GM23248 (cell line): ENCODE measurements around the gene CPTP. TPM values are rescaled to one million over a fixed set of nuclear protein-coding genes. Genes with fewer than 3 reads are reported as not detected.
A peak's percentile ranks its signal among the peaks of the same experiment; 100 is the strongest.
"Not testable (repeated sequence)": the region's sequence is repeated elsewhere in the genome, so short reads cannot be mapped to it uniquely, and the experiment has no call there.

Experiments
- DNase-seq: peaks from one replicate; pipeline ENCODE4 v3.0.0-alpha.2; 2015
- H2AFZ ChIP-seq: fragments of 200-600 bp; sonication (generic); 2 replicates; pipeline ENCODE4 v1.6.1; 2016; ENCODE audit warnings: antibody characterized with exemption
- H3F3A ChIP-seq: fragments of 200-600 bp; sonication (generic); 2 replicates; pipeline ENCODE4 v1.6.1; 2016; ENCODE audit warnings: mild to moderate bottlenecking, antibody characterized with exemption, mixed run types; ENCODE audit not compliant: insufficient read depth
- H3K27ac ChIP-seq: fragments of 200-600 bp; sonication (generic); 2 replicates; pipeline ENCODE4 v1.5.1; 2016; ENCODE audit warnings: mild to moderate bottlenecking
- H3K27me3 ChIP-seq: fragments of 200-600 bp; sonication (generic); replicated peaks from 2 replicates; pipeline ENCODE4 v1.6.1; 2016; ENCODE audit warnings: mild to moderate bottlenecking; ENCODE audit not compliant: insufficient read depth
- H3K36me3 ChIP-seq: fragments of 200-600 bp; sonication (generic); 2 replicates; pipeline ENCODE4 v1.6.1; 2016; ENCODE audit warnings: low read depth, mild to moderate bottlenecking
- H3K4me1 ChIP-seq: fragments of 200-600 bp; sonication (generic); 2 replicates; pipeline ENCODE4 v1.6.1; 2016; ENCODE audit warnings: mild to moderate bottlenecking; ENCODE audit not compliant: insufficient read depth
- H3K4me2 ChIP-seq: fragments of 200-600 bp; sonication (generic); one replicate; pipeline ENCODE4 v1.6.1; 2016; ENCODE audit warnings: mild to moderate bottlenecking; ENCODE audit not compliant: unreplicated experiment
- H3K4me3 ChIP-seq: fragments of 200-600 bp; sonication (generic); 2 replicates; pipeline ENCODE4 v1.5.1; 2016; ENCODE audit warnings: mild to moderate bottlenecking
- H3K79me2 ChIP-seq: fragments of 200-600 bp; sonication (generic); 2 replicates; pipeline ENCODE4 v1.6.1; 2016; ENCODE audit warnings: mild to moderate bottlenecking; ENCODE audit not compliant: insufficient read depth
- H3K9ac ChIP-seq: fragments of 200-600 bp; sonication (generic); 2 replicates; pipeline ENCODE4 v1.6.1; 2016; ENCODE audit warnings: mild to moderate bottlenecking
- H3K9me2 ChIP-seq: fragments of 200-600 bp; sonication (generic); 2 replicates; pipeline ENCODE4 v1.6.1; 2016; ENCODE audit warnings: mixed run types, mild to moderate bottlenecking, moderate library complexity; ENCODE audit not compliant: insufficient read depth
- H3K9me3 ChIP-seq: fragments of 200-600 bp; sonication (generic); one replicate; pipeline ENCODE4 v1.6.1; 2017; ENCODE audit warnings: low read depth
- H4K20me1 ChIP-seq: fragments of 200-600 bp; sonication (generic); 2 replicates; pipeline ENCODE4 v1.6.0; 2016; ENCODE audit not compliant: insufficient read depth
- EZH2 ChIP-seq: fragments of 200-600 bp; sonication (generic); IDR thresholded peaks from 2 replicates; pipeline ENCODE4 v1.6.1; 2018; ENCODE audit warnings: antibody characterized with exemption, mild to moderate bottlenecking; ENCODE audit not compliant: insufficient read depth, poor library complexity, severe bottlenecking
- EZH2phosphoT487 ChIP-seq: fragments of 200-600 bp; sonication (generic); IDR thresholded peaks from 2 replicates; pipeline ENCODE4 v1.6.1; 2018; ENCODE audit warnings: antibody characterized with exemption, moderate library complexity, mild to moderate bottlenecking, low read depth; ENCODE audit not compliant: insufficient read depth
- WGBS, 2 experiments: methylation state at CpG; one replicate each; pipeline ENCODE4 v1.1.6; 2015 to 2017; ENCODE audit warnings: low lambda C conversion rate in 2 of 2, low coverage in 1 of 2; ENCODE audit errors: missing lambda C conversion rate in 2 of 2; 5-methylcytosine and 5-hydroxymethylcytosine counted together
- in situ Hi-C: fragments of 300-500 bp; cut with MboI; formaldehyde crosslinking; loops from 2 replicates; pipeline ENCODE4 v1.15.0; 2020
- polyA plus RNA-seq: library from polyadenylated mRNA; unstranded; fragments of >200 nt; fragmentation: Nextera tagmentation; extraction: Ambion mirVana; gene quantifications from 2 replicates; pipeline ENCODE4 v1.2.1, GENCODE V29; 2016
- total RNA-seq: library from RNA; depleted of rRNA; stranded (reverse); fragments of >200 nt; shearing (Covaris generic); gene quantifications from 2 replicates; pipeline ENCODE4 v1.2.3, GENCODE V29; 2014

Gene CPTP
- total and polyA plus RNA-seq, 2 experiments from 2014 or later = 28.0 to 30.5 TPM

GRCh38 chr1:1314678-1315335, 9.8 kb upstream of the CPTP start:
- Histone ChIP-seq H2AFZ (no peak overlapping the region), H3F3A (peaks cover 27% of the 10 kb centered on the region), H4K20me1 (no peaks in the 10 kb centered on the region), H3K9ac (no peak overlapping the region), H3K4me2 (no peak overlapping the region), H3K9me2 (no peaks in the 10 kb centered on the region), H3K27me3 (no peaks in the 10 kb centered on the region), H3K4me1 (peaks cover 12% of the 10 kb centered on the region), H3K4me3 (no peak overlapping the region), H3K36me3 (peaks cover 20% of the 10 kb centered on the region; the same call in 1 of the 2 replicates), H3K27ac (no peak overlapping the region), H3K79me2 (peaks cover 66% of the 10 kb centered on the region), H3K9me3 (no peaks in the 10 kb centered on the region)
- in situ Hi-C loops = no loop called here
- WGBS, 2 experiments = 93 to 94% methylated on average over 21 to 23 of the region's 23 CpGs
- TF ChIP-seq EZH2 (no peak), EZH2phosphoT487 (no peak)
- no peak for DNase-seq

GRCh38 chr1:1315435-1315954, 9.1 kb upstream of the CPTP start:
- H3K4me1 ChIP-seq = peaks cover 12% of the 10 kb centered on the region
- H3K9ac ChIP-seq = no peak overlapping the region
- peaks cover 66% of the 10 kb centered on the region for H3K79me2 ChIP-seq
- no peak overlapping the region for H3K4me3 ChIP-seq
- H4K20me1 ChIP-seq = no peaks in the 10 kb centered on the region
- H3K9me2 ChIP-seq = no peaks in the 10 kb centered on the region
- peaks cover 16% of the 10 kb centered on the region; the same call in 1 of the 2 replicates for H3K36me3 ChIP-seq
- in situ Hi-C loops = no loop called here
- no peak overlapping the region for H2AFZ ChIP-seq
- TF ChIP-seq EZH2phosphoT487 (no peak), EZH2 (no peak)
- no peak overlapping the region for H3K4me2 ChIP-seq
- no peak overlapping the region for H3K27ac ChIP-seq
- H3K27me3 ChIP-seq = no peaks in the 10 kb centered on the region
- H3F3A ChIP-seq = peaks cover 27% of the 10 kb centered on the region
- no peaks in the 10 kb centered on the region for H3K9me3 ChIP-seq
- WGBS, 2 experiments = 61 to 65% methylated on average over 10 to 26 of the region's 26 CpGs
- no peak for DNase-seq

- Histone ChIP-seq H3K79me2 (peaks cover 71% of the 10 kb centered on the region), H3K36me3 (peaks cover 16% of the 10 kb centered on the region; the same call in 1 of the 2 replicates), H3K4me1 (peaks cover 12% of the 10 kb centered on the region), H3F3A (peaks cover 27% of the 10 kb centered on the region)
- H3K9me3 ChIP-seq, H3K4me3 ChIP-seq, H3K9me2 ChIP-seq, H3K27me3 ChIP-seq, H3K4me2 ChIP-seq, H3K9ac ChIP-seq, H4K20me1 ChIP-seq, H3K27ac ChIP-seq, in situ Hi-C loops, H2AFZ ChIP-seq, DNase-seq: not testable (repeated sequence)
- 92 to 96% methylated on average over 8 of the region's 8 CpGs for WGBS, 2 experiments
These were observed 8.4 kb upstream of the CPTP start for GRCh38 chr1:1316199-1316598.

- Histone ChIP-seq H3K9me2 (no peaks in the 10 kb centered on the region), H2AFZ (no peak overlapping the region), H3K9ac (peak overlapping the region; percentile 65), H3K9me3 (no peaks in the 10 kb centered on the region), H3K4me1 (peaks cover 12% of the 10 kb centered on the region), H3F3A (peaks cover 27% of the 10 kb centered on the region), H3K4me3 (no peak overlapping the region), H4K20me1 (no peaks in the 10 kb centered on the region), H3K27ac (peak overlapping the region; percentile 94), H3K79me2 (peaks cover 82% of the 10 kb centered on the region), H3K4me2 (no peak overlapping the region), H3K27me3 (no peaks in the 10 kb centered on the region), H3K36me3 (peaks cover 16% of the 10 kb centered on the region; the same call in 1 of the 2 replicates)
- no peak for DNase-seq
- TF ChIP-seq EZH2phosphoT487 (no peak), EZH2 (no peak)
- in situ Hi-C loops = no loop called here
- whole genome bisulfite sequencing, 2 experiments = 94 to 96% methylated on average over 6 of the region's 6 CpGs
These were observed 7.2 kb upstream of the CPTP start for GRCh38 chr1:1317420-1317819.
